CD14-positive monocyte (primary cell): ENCODE results near the gene EIF3C. TPM values are rescaled to one million over a fixed set of nuclear protein-coding genes. Genes with fewer than 3 reads are reported as not detected.
"Not testable (repeated sequence)": the region's sequence is repeated elsewhere in the genome, so short reads cannot be mapped to it uniquely, and the experiment has no call there.

Source experiments
- DNase-seq, 3 donors: peaks; one replicate each; pipeline ENCODE4 v3.0.0-alpha.2; 2011 to 2022
- H2AFZ ChIP-seq: 2 replicates; pipeline ENCODE4 v1.6.0; 2012; ENCODE audit warnings: mild to moderate bottlenecking, low read depth, low read length, inconsistent platforms; ENCODE audit not compliant: insufficient read depth, poor library complexity, severe bottlenecking
- H3K27ac ChIP-seq, 2 donors: 1 replicate in 1 of 2; 2 replicates in 1 of 2; pipeline ENCODE4 v1.5.1; 2012 to 2013; ENCODE audit warnings: low read length in 2 of 2, control low read depth in 1 of 2, inconsistent platforms in 1 of 2, low read depth in 1 of 2, mild to moderate bottlenecking in 1 of 2
- H3K27me3 ChIP-seq, 2 donors: one replicate each; pipeline versions ENCODE4 v1.6.0 to v1.6.1; 2011 to 2013; ENCODE audit warnings: low read length in 2 of 2; ENCODE audit not compliant: control insufficient read depth in 2 of 2, insufficient read depth in 2 of 2
- H3K36me3 ChIP-seq, 2 donors: replicated peaks in 1 of 2; 1 replicate in 1 of 2; 2 replicates in 1 of 2; pipeline versions ENCODE4 v1.5.1 to v1.6.1; 2012 to 2013; ENCODE audit warnings: low read length in 2 of 2, control low read depth in 1 of 2, inconsistent platforms in 1 of 2, mild to moderate bottlenecking in 1 of 2; ENCODE audit not compliant: insufficient read depth in 2 of 2, control insufficient read depth in 1 of 2
- H3K4me1 ChIP-seq, 2 donors: 1 replicate in 1 of 2; 2 replicates in 1 of 2; pipeline versions ENCODE4 v1.5.1 to v1.6.1; 2012 to 2013; ENCODE audit warnings: low read length in 2 of 2, control low read depth in 1 of 2, inconsistent platforms in 1 of 2, mild to moderate bottlenecking in 1 of 2, moderate library complexity in 1 of 2; ENCODE audit not compliant: insufficient read depth in 2 of 2, control insufficient read depth in 1 of 2
- H3K4me2 ChIP-seq: replicated peaks from 2 replicates; pipeline ENCODE3; 2012; ENCODE audit warnings: low read length, moderate library complexity, mild to moderate bottlenecking; ENCODE audit not compliant: poor library complexity, severe bottlenecking; ENCODE audit errors: extremely low read depth
- H3K4me3 ChIP-seq, 3 experiments: fragments of 200-600 bp in 1 of 3; sonication (generic) in 1 of 3; replicated peaks in 1 of 3; 1 replicate in 2 of 3; 2 replicates in 1 of 3; pipeline ENCODE4 v1.5.1; 2011 to 2013; ENCODE audit warnings: low read length in 3 of 3, mild to moderate bottlenecking in 3 of 3, control low read depth in 2 of 3, low read depth in 2 of 3, inconsistent platforms in 1 of 3, moderate library complexity in 1 of 3
- H3K79me2 ChIP-seq: 2 replicates; pipeline ENCODE4 v1.6.0; 2012; ENCODE audit warnings: mild to moderate bottlenecking, control low read depth, inconsistent platforms, low read length, moderate library complexity; ENCODE audit not compliant: insufficient read depth
- H3K9ac ChIP-seq: 2 replicates; pipeline ENCODE4 v1.6.0; 2017; ENCODE audit warnings: low read length, mild to moderate bottlenecking; ENCODE audit not compliant: insufficient read depth, poor library complexity, severe bottlenecking
- H3K9me3 ChIP-seq, 2 donors: replicated peaks in 1 of 2; 1 replicate in 1 of 2; 2 replicates in 1 of 2; pipeline versions ENCODE4 v1.5.1 to v1.6.1; 2012 to 2013; ENCODE audit warnings: low read length in 2 of 2, control low read depth in 1 of 2; ENCODE audit not compliant: control insufficient read depth in 1 of 2, insufficient read depth in 1 of 2
- H4K20me1 ChIP-seq: 2 replicates; pipeline ENCODE4 v1.6.0; 2012; ENCODE audit warnings: mild to moderate bottlenecking, low read length, control low read depth, moderate library complexity; ENCODE audit not compliant: insufficient read depth
- H3K27ac Mint-ChIP-seq, 7 donors: one replicate each; pipeline ENCODE4 v1.8.0; 2020; ENCODE audit warnings: mild to moderate bottlenecking in 7 of 7, mixed read lengths in 7 of 7, moderate library complexity in 6 of 7, inconsistent platforms in 2 of 7
- H3K27me3 Mint-ChIP-seq, 3 donors: one replicate each; pipeline ENCODE4 v1.8.0; 2021 to 2022; ENCODE audit warnings: low read depth in 3 of 3, mild to moderate bottlenecking in 3 of 3, mixed read lengths in 3 of 3, moderate library complexity in 3 of 3, inconsistent platforms in 1 of 3
- H3K36me3 Mint-ChIP-seq, 2 donors: one replicate each; pipeline ENCODE4 v1.8.0; 2020; ENCODE audit warnings: mixed read lengths in 2 of 2, inconsistent platforms in 1 of 2, mild to moderate bottlenecking in 1 of 2
- H3K4me1 Mint-ChIP-seq: one replicate; pipeline ENCODE4 v1.8.0; 2020; ENCODE audit warnings: mild to moderate bottlenecking, mixed read lengths
- H3K4me3 Mint-ChIP-seq, 2 donors: one replicate each; pipeline ENCODE4 v1.8.0; 2020; ENCODE audit warnings: mild to moderate bottlenecking in 2 of 2, mixed read lengths in 2 of 2, moderate library complexity in 1 of 2
- H3K9me3 Mint-ChIP-seq, 7 donors: one replicate each; pipeline ENCODE4 v1.8.0; 2020 to 2022; ENCODE audit warnings: mixed read lengths in 7 of 7, mild to moderate bottlenecking in 6 of 7, moderate library complexity in 6 of 7, inconsistent platforms in 2 of 7
- WGBS: methylation state at CpG from one replicate; pipeline ENCODE4 v1.1.5; 2013; ENCODE audit warnings: missing lambda C conversion rate; ENCODE audit not compliant: insufficient coverage; 5-methylcytosine and 5-hydroxymethylcytosine counted together
- intact Hi-C, 2 donors: fragments of 100-400 bp; cut with micrococcal nuclease; formaldehyde crosslinking; loops; one replicate each; pipeline versions ENCODE4 v1.15.0 to v1.15.1; 2023
- polyA plus RNA-seq, 3 donors: library from polyadenylated mRNA; depleted of rRNA in 1 of 3; unstranded in 2 of 3; stranded (reverse) in 1 of 3; fragments of 300-500 nt in 2 of 3; fragments of >200 nt in 1 of 3; fragmentation: Illumina TruSeq in 2 of 3; gene quantifications; 1 replicate in 2 of 3; 2 replicates in 1 of 3; pipeline ENCODE4 v1.2.3, GENCODE V29; 2012 to 2021

Gene EIF3C
- polyA plus RNA-seq, 3 donors: 120 to 187 (median 170) TPM

DNA sequence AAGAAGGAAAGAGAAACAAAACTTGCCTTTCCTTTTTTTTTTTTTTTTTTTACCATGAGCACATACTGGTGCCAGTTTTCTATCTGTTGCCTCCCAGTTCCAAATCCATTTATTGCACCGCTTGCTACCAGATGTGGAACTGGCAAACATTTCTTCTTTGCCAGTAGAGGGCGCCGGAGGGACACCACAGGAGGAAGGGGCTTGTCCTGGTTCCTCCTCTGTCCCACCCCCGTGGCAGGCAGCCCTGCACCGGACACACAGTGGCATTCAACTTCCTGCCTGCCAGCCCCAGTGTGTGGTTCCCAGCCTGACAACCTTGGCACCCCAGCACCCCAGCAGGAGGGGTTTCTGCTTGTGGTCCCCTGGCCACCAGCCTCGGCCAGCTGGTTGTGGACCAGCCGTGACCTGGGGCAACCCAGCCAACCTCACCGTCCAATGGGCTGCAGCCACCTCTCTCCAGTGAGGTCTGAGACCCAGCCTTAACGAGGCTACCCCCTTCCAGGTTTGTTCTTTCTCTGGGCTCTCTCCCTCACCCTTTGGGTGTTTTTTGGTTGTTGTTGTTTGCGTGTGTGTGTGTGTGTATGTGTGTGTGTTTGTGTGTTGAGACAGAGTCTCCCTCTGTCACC, 22.8 kb upstream of the EIF3C start:
- peak overlapping the region in 1 of 2 donors; percentile 24 for H3K4me3 Mint-ChIP-seq
- H3K27me3 Mint-ChIP-seq, H3K4me3 ChIP-seq, H3K27ac ChIP-seq, H3K4me2 ChIP-seq, H2AFZ ChIP-seq, H3K36me3 Mint-ChIP-seq, H3K79me2 ChIP-seq, H3K4me1 Mint-ChIP-seq, H3K9me3 Mint-ChIP-seq, H3K36me3 ChIP-seq, H3K9me3 ChIP-seq, H4K20me1 ChIP-seq, intact Hi-C loops, H3K4me1 ChIP-seq, DNase-seq, H3K27me3 ChIP-seq, H3K9ac ChIP-seq, H3K27ac Mint-ChIP-seq: not testable (repeated sequence)
- no CpG with 5 or more reads among the region's 10 CpGs for WGBS

- H3K79me2 ChIP-seq, H3K27ac ChIP-seq, DNase-seq, H3K9ac ChIP-seq, H3K36me3 Mint-ChIP-seq, H3K9me3 ChIP-seq, H2AFZ ChIP-seq, H3K27me3 ChIP-seq, H3K4me2 ChIP-seq, H3K4me1 Mint-ChIP-seq, H3K9me3 Mint-ChIP-seq, H3K4me1 ChIP-seq, H3K4me3 Mint-ChIP-seq, H3K36me3 ChIP-seq, H3K27me3 Mint-ChIP-seq, H3K27ac Mint-ChIP-seq, H3K4me3 ChIP-seq, intact Hi-C loops, H4K20me1 ChIP-seq: not testable (repeated sequence)
- WGBS: no CpG with 5 or more reads among the region's 13 CpGs
Measured at GRCh38 chr16:28689425-28689824, 21.8 kb upstream of the EIF3C start.

GRCh38 chr16:28691722-28692121, 19.5 kb upstream of the EIF3C start:
- H3K9me3 ChIP-seq, H4K20me1 ChIP-seq, H3K27ac ChIP-seq, H3K4me1 Mint-ChIP-seq, H3K9me3 Mint-ChIP-seq, H3K4me3 Mint-ChIP-seq, H3K79me2 ChIP-seq, H3K4me2 ChIP-seq, H3K4me1 ChIP-seq, H3K4me3 ChIP-seq, H2AFZ ChIP-seq, H3K36me3 Mint-ChIP-seq, H3K36me3 ChIP-seq, DNase-seq, H3K27ac Mint-ChIP-seq, H3K9ac ChIP-seq, H3K27me3 Mint-ChIP-seq, H3K27me3 ChIP-seq, intact Hi-C loops: not testable (repeated sequence)
- WGBS: no CpG with 5 or more reads among the region's 4 CpGs

DNA sequence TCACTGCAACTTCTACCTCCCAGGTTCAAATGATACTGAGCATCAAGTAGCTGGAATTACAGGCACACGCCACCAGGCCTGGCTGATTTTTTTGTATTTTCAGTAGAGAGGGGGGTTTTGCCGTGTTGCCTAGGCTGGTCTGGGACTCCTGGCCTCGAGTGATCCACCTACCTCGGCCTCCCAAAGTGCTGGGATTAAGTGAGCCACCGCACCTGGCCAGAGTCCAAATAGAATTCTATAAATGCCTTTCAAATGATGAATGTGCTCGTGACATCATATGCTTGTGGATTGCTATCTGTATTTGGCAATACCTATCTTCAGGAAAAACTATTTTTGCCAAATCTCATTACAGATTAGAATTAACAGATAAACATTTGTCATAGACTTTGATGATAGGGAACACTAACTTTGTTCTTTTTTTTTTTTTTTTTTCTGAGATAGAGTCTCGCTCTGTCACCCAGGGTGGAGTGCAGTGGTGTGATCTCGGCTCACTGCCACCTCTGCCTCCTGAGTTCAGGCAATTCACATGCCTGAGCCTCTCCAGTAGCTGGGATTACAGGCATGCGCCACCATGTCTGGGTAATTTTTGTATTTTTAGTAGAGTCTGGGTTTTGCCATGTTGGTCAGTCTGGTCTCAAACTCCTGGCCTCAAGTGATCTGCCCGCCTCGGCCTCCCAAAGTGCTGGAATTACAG, 17.9 kb upstream of the EIF3C start:
- H3K27ac ChIP-seq, H3K27me3 ChIP-seq, H4K20me1 ChIP-seq, H2AFZ ChIP-seq, H3K27me3 Mint-ChIP-seq, H3K4me1 Mint-ChIP-seq, H3K4me3 ChIP-seq, H3K36me3 Mint-ChIP-seq, H3K4me2 ChIP-seq, intact Hi-C loops, DNase-seq, H3K9me3 Mint-ChIP-seq, H3K36me3 ChIP-seq, H3K4me1 ChIP-seq, H3K9ac ChIP-seq, H3K79me2 ChIP-seq, H3K4me3 Mint-ChIP-seq, H3K9me3 ChIP-seq, H3K27ac Mint-ChIP-seq: not testable (repeated sequence)
- no CpG with 5 or more reads among the region's 11 CpGs for WGBS
